SK-N-SH treated with all-trans-retinoic acid at 6 μM for 48 hours (cell line): ENCODE measurements around the gene THAP10.

ENCODE experiments used
- ESRRG ChIP-seq: fragments of 250-450 bp; sonication (Bioruptor Pico); IDR thresholded peaks from 2 replicates; pipeline ENCODE4 v1.6.1; 2021; ENCODE audit warnings: mild to moderate bottlenecking
- ISL1 ChIP-seq: fragments of 250-450 bp; sonication (Bioruptor Pico); IDR thresholded peaks from 2 replicates; pipeline ENCODE4 v2.1.2; 2022; ENCODE audit warnings: mild to moderate bottlenecking, moderate library complexity
- OSR1 ChIP-seq: fragments of 250-450 bp; sonication (Bioruptor Pico); IDR thresholded peaks from 2 replicates; pipeline ENCODE4 v1.8.0; 2022; ENCODE audit warnings: moderate library complexity, mild to moderate bottlenecking, inconsistent platforms
- PPARA ChIP-seq: fragments of 250-450 bp; sonication (Bioruptor Pico); IDR thresholded peaks from 2 replicates; pipeline ENCODE4 v1.5.0; 2020; ENCODE audit warnings: mild to moderate bottlenecking, borderline replicate concordance
- RARB ChIP-seq: fragments of 250-450 bp; sonication (Bioruptor Pico); IDR thresholded peaks from 2 replicates; pipeline ENCODE4 v1.8.0; 2021; ENCODE audit warnings: mild to moderate bottlenecking, moderate library complexity
- SNAI2 ChIP-seq: fragments of 250-450 bp; sonication (Bioruptor Pico); IDR thresholded peaks from 2 replicates; pipeline ENCODE4 v1.5.0; 2020; ENCODE audit warnings: mild to moderate bottlenecking, moderate library complexity
- TCF4 ChIP-seq: fragments of 250-450 bp; sonication (Bioruptor Pico); IDR thresholded peaks from 2 replicates; pipeline ENCODE4 v1.8.0; 2021; ENCODE audit warnings: mild to moderate bottlenecking, moderate library complexity, borderline replicate concordance
- TOX ChIP-seq: fragments of 250-450 bp; sonication (Bioruptor Pico); IDR thresholded peaks from 2 replicates; pipeline ENCODE4 v1.8.0; 2021; ENCODE audit warnings: mild to moderate bottlenecking, moderate library complexity, borderline replicate concordance
- TSHZ2 ChIP-seq: fragments of 250-450 bp; sonication (Bioruptor Pico); IDR thresholded peaks from 2 replicates; pipeline ENCODE4 v1.5.0; 2020; ENCODE audit warnings: mild to moderate bottlenecking, moderate library complexity
- ZC3H10 ChIP-seq: fragments of 250-450 bp; sonication (Bioruptor Pico); IDR thresholded peaks from 2 replicates; pipeline ENCODE4 v1.5.1; 2021; ENCODE audit warnings: mild to moderate bottlenecking, moderate library complexity
- ZFP3 ChIP-seq: fragments of 250-450 bp; sonication (Bioruptor Pico); IDR thresholded peaks from 2 replicates; pipeline ENCODE4 v1.5.0; 2020; ENCODE audit warnings: mild to moderate bottlenecking, moderate library complexity
- ZNF8 ChIP-seq: fragments of 450-650 bp; formaldehyde crosslinking; IDR thresholded peaks from 2 replicates; pipeline ENCODE4 v1.5.0; 2020; ENCODE audit warnings: mild to moderate bottlenecking, moderate library complexity
- TF ChIP-seq, protein P1 (sequence below): fragments of 250-450 bp; sonication (Bioruptor Pico); IDR thresholded peaks from 2 replicates; pipeline ENCODE4 v1.8.0; 2020; ENCODE audit warnings: mild to moderate bottlenecking, moderate library complexity, borderline replicate concordance

DNA sequence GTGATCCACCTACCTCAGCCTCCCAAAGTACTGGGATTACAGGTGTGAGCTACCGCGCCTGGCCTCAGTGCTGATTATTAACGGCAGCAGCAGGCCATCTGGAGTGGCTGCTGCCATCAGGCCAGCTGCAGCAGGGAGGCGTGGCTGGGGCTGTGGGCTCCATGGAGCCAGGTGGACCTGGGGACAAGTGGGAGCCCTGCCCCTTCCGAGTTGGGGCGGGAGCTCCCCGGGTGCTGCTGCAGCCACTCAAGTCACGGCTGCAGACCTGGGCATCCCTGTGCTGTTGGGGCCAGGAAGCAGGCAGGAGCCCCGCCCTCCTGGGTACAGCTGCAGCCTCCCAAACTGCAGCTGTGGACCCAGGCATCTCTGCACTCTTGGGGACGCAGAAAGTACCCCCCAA, 24.3 kb upstream of the THAP10 start:
- no peak for TF ChIP-seq TCF4 (CRISPR knock-in tag)
- TF ChIP-seq, protein P1, sequence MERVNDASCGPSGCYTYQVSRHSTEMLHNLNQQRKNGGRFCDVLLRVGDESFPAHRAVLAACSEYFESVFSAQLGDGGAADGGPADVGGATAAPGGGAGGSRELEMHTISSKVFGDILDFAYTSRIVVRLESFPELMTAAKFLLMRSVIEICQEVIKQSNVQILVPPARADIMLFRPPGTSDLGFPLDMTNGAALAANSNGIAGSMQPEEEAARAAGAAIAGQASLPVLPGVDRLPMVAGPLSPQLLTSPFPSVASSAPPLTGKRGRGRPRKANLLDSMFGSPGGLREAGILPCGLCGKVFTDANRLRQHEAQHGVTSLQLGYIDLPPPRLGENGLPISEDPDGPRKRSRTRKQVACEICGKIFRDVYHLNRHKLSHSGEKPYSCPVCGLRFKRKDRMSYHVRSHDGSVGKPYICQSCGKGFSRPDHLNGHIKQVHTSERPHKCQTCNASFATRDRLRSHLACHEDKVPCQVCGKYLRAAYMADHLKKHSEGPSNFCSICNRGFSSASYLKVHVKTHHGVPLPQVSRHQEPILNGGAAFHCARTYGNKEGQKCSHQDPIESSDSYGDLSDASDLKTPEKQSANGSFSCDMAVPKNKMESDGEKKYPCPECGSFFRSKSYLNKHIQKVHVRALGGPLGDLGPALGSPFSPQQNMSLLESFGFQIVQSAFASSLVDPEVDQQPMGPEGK (CRISPR knock-in tag) = no peak
- no peak for TF ChIP-seq ZC3H10 (CRISPR knock-in tag)
- TF ChIP-seq ZFP3 (CRISPR knock-in tag) = no peak
- TF ChIP-seq TSHZ2 (CRISPR knock-in tag) = no peak
- TF ChIP-seq SNAI2 = no peak
- no peak for TF ChIP-seq ESRRG
- TF ChIP-seq ISL1 = no peak
- no peak for TF ChIP-seq ZNF8
- no peak for TF ChIP-seq OSR1 (CRISPR knock-in tag)
- no peak for TF ChIP-seq PPARA (CRISPR knock-in tag)
- TF ChIP-seq RARB (CRISPR knock-in tag) = no peak
- TF ChIP-seq TOX (CRISPR knock-in tag) = no peak
